CMK (cell line): ENCODE results near the gene C4orf51.

Source experiments
- DNase-seq: peaks from one replicate; pipeline ENCODE4 v3.0.0-alpha.2; 2010; ENCODE audit warnings: low read depth

Gene C4orf51

DNA sequence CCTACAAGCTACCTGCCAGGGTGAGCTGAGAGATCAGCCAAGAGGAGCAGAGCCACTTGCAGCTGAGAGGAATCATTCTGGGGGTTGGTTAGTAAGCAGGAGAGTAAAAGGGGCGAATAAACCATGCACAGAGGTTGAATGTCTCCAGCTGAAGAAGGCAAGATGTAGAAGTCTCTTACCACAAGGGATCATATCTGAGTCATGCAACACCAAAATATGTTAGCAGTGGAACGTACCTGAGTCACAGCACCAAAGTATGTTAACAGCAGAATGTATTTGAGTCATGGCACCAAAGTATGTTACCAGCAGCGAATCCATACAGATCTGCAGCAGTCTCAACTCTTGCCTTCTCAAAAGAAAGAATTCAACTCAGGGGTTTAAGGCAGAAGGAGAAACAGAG lies 29.9 kb downstream of the C4orf51 start:
- DNase-seq, result no peak

GRCh38 chr4:145716200-145716599 lies 36.3 kb downstream of the C4orf51 start:
- DNase-seq, result no peak

DNA sequence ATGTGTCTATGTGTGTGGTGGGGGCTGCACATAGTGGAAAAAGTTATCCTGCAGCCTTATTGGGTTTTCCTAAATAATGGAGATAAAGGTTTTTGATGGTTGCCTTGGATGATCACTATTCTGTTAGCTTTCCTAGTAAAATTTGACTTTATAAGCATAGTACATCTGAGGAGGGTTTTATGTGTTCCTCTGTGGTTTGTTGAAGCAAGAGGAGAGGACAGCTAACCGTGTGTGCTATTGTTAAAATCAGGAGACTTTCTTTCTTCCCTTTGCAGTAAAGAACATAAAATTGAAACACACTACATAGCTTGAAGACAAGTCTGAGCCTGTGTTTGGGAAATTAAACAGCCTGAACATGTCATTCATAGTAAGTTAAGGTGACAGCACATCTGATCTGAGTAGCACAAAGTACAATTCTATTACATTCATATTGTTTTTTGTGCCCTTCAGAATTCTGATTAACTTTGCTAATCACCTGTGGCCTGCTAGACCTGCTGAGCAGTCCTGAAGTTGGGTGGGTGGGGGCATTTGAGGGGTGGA lies 36.8 kb downstream of the C4orf51 start:
- DNase-seq, result no peak

DNA sequence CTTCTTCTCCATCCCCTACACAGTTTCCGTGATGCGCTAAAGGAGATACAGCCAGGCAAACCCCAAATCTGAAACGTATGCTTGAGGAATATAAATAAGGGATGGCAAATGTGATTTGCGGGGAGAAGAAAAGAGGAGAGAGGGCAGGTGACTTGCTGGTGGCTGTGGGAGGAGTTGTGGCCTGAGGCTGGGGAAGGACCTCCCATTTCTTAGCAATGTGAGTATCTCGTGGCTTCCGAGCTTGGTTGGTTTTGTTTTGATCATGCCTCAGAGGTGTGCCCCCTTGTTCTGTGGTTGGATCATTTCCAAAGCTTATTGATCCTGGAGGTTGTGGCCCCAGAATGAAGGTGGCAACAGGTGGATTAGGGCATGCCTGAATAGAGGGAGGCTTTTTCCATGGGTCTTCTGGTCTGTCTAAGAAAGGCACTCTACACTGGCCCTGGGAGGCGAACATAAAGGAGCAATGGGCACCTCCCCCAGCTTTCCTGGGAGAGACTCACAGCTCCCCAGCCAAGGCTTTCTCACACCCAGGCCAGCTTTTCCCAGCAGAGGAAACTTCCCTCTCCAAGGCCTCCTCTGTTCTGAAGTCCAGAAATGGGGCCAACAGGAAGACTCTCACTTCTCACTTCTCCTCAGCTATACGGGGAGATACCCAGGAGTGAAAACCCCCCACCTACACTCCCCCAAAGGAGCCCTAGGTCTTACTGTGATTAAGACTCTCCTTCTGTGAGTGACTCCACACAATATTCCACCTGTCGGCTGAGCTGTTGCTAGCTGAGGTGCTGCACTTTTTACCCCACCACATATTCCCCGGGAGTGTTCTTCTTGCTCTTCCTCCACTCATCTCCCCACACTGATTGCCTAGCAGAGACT lies 40.0 kb downstream of the C4orf51 start:
- DNase-seq, result no peak

DNA sequence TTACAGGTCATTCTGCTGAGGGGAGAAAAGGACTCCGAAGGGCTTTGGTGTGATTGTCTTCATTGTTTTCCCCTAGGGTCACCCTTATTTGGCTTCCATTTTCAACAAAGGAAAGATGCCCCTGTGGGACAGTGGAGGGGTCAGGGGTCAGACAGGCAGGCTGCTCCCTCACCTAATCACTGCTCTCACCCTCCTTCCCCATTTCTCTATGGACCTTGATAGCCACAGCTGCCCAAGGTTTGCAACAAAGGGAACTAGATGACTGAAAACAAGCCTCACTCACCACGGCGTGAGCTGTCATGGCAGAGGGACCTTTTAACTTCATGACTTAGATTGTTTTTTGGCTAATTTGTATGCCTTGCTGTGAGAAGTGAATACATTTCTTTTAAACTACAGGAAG lies 40.7 kb downstream of the C4orf51 start:
- no peak for DNase-seq

DNA sequence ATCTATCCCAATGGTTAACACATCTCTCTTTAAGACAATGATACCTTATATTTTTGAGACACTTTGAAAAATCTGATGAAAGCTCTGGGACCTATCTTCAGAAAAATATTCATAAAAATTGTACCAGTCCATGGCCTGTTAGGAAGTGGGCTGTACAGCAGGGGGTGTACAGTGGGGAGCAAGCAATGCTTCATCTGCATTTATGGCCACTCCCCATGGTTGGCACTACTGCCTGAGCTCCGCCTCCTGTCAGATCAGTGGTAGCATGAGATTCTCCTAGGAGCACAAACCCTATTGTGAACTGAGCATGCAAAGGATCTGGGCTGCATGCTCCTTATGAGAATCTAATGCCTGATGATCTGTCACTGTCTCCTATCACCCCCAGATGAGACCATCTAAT lies 42.6 kb downstream of the C4orf51 start:
- no peak for DNase-seq

DNA sequence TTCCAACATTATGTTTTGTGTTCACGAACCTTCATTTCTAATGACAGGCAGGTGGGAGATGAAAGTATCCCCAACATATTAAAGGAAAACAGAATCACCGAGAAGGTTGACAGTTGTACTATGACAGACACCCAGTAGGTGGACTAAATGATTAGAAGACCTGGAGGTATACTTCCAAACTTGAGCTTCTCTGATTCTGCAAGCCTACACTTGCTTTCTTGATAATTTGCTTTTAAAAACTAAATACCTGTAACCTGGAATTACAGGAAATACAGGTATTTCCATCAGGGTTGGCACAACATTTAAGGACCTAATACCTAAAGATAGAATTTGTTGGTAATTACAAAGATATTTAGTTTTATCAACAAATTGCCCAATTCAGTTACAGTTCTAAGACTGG lies 43.4 kb downstream of the C4orf51 start:
- no peak for DNase-seq

DNA sequence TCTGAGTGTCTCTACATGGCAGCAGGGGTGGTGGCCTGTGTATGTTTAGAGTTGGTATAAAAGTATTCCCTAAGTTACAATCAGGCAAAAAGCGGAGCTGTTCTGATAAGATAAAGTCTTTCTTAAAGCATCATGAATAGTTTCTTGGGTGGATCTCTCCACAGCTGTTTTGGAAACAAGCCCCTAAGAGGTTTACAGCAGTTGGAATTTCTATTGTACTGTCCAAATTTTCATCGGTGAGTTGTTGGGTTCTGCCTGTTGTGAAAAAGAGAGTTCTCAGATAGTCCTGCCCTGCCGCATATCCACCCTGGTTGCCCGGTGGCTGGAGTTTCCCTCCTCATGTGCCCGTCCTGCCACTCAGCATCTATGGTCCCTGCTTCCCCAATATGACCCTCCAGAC lies 50.1 kb downstream of the C4orf51 start:
- no peak for DNase-seq

GRCh38 chr4:145731028-145731427 lies 51.1 kb downstream of the C4orf51 start:
- no peak for DNase-seq

- no peak for DNase-seq
Observed at GRCh38 chr4:145732001-145732815, 52.3 kb downstream of the C4orf51 start.

DNA sequence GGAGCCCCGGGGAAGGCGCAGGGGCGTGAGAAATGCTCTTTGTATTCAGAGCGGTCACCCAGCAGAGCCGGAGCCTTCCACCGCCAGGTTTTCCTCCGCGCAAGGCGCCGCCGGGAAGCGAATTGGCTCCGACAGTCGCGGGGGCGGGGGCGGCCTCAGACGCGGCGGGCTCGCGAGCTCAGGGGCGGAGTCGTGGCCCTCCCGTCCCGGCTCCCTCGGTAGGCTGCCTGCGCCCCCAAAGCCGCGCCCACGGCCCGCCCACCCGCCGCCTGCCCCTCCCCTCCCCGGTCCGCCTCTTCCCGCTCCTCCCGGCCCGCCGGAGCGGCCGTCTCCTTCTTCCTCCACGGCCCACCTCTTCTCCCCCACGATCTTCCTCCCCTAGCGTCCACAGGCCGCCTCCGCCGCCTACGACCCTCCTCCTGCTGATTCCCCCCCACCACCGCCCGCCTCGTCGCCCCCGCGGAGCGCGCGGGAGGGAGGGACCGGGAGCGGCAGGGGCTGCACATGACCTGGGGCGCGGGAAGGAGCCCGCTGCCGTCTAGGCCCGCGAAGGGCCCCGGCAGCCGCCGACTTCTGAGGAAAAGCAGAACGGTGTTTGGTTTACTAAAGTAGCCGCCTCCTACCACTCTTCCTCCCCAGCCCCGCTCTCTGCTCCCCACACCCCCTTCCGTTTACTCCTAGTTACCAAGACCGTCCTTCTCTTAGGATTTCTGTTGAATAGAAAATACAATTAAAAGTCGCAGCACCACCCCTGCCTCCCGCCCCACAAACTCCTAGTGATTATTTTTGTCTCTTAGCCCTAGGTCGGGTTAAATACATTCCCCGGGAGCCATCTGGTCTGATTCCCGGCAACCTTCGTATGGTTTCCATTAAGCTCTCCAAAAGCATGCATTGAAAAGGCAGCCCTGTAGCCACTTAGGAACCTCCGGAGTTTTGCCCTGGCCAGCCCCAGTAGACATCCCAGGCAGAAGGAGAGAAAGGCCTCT lies 53.2 kb downstream of the C4orf51 start:
- peak; percentile 45 for DNase-seq

GRCh38 chr4:145734031-145734430 lies 54.1 kb downstream of the C4orf51 start:
- DNase-seq, result no peak

DNA sequence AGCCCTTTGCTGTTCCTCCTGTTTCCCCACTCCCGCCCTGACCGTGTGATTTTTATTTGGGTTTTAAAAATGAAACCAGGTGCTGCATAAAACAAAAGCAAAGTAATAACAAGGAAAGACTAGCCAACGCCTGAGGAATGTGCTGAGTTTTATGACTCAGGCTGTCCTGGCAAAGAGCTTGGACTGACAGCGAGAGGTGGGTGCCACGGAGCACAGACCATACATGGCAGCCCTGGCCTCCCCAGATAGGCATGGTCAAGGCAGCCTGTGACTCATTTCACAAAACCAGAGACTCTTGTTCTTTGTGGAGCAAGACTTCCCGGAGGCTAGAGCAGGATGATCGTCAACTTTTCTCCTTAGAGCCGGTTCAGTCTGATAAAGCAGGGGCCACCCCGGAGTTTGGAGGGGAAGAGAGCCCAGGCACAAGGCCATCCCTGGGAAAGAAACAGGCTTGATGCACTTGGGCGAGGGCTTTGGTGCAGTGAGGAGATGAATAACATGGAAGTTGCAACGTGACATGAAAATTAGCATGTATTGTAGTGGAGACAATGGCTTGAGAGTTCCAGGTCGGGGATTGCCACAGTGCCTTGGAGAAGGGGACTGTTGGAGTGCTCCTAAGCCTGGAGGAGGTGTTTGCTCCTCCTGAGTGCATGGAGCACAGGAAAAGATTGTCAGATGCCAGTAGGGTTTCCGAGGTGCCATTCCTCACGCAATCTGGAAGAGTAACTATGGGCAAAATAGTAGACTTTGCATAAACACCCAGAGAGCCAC lies 54.8 kb downstream of the C4orf51 start:
- DNase-seq, result no peak

GRCh38 chr4:145735347-145735675 lies 55.4 kb downstream of the C4orf51 start:
- no peak for DNase-seq

- no peak for DNase-seq
Observed at GRCh38 chr4:145735827-145736226, 55.9 kb downstream of the C4orf51 start.

DNA sequence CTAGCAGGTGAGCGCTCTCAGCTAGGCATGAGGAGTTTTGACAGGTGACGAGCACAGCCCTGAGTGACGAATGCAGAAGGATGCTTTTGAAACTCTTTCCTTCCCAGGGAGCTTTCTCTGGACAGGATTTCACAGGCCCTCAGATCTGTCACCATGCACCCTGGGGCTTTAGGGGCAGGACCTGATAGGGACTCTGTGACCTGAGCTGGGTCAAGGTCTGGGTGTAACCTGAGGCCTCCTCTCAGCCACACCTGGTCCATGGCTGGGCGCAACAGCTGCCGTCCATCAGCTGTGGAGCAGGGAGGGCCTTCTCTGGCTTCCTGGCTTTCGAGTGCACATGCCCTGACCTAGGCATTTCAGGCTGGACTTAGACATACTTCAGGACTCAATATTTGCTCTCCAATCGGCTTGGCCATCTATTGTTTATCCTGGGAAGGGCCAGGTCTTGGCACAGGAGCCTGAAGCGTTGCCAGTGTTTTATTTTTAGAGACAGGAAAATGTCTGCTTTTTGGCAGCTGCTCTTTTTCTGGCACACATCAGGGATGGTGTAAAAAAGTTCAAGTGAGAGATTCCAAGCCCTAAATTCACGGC lies 56.4 kb downstream of the C4orf51 start:
- DNase-seq, result no peak

GRCh38 chr4:145739845-145740244 lies 59.9 kb downstream of the C4orf51 start:
- no peak for DNase-seq

GRCh38 chr4:145740806-145741205 lies 60.9 kb downstream of the C4orf51 start:
- no peak for DNase-seq

GRCh38 chr4:145743641-145744040 lies 63.7 kb downstream of the C4orf51 start:
- no peak for DNase-seq

- no peak for DNase-seq
Observed at GRCh38 chr4:145755802-145756201, 75.9 kb downstream of the C4orf51 start.

DNA sequence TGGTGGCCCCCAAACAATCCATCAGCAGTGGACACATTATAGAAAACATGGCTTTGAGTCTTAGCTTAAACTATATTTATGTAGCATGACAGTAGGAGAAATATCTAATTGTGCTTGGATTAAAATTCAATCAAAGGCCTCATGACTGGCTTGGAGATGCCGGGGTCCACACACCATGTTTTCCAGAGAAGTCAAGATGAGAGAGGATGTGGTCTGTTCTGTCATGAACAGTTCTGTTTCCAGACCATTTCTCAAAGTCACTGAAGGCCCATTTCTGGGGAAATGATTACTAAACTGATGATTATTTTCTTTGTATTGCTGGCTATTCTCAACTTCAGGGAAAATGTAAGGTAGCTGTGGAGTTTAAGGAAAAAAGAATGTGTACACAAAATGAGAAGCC lies 76.3 kb downstream of the C4orf51 start:
- DNase-seq, result no peak
